HCT116 (cell line): Measurements from ENCODE around the gene SBF1. TPM values are rescaled to one million over a fixed set of nuclear protein-coding genes. Genes with fewer than 3 reads are reported as not detected.
A peak's percentile ranks its signal among the peaks of the same experiment; 100 is the strongest.

ENCODE experiments used
- ATAC-seq: fragments of 200-7000 bp; cut with Tn5 transposase; 2 replicates; pipeline ENCODE4 v1.9.1; 2020; ENCODE audit warnings: mild to moderate bottlenecking, moderate library complexity
- BruUV-seq: library from RNA; stranded (reverse); fragments of 400-500 nt; replicated peaks from 2 replicates; lab custom pipeline; 2021; lab: Mats Ljungman, UMichigan
- CTCF ChIA-PET: fragments of 300-600 bp; sonication (Branson Sonifier 250); formaldehyde crosslinking; loops from one replicate; lab custom pipeline; 2021; ENCODE audit warnings: antibody characterized with exemption; lab: Charles Lee
- POLR2A ChIA-PET: fragments of 300-600, 350-600 bp; sonication (Branson Sonifier 250); formaldehyde crosslinking; loops from one replicate; lab custom pipeline; 2021; ENCODE audit warnings: antibody characterized with exemption; lab: Charles Lee
- RAD21 ChIA-PET, 2 experiments: fragments of 300-600 bp; sonication (Branson Sonifier 250); formaldehyde crosslinking; loops; one replicate each; lab custom pipeline; 2023; ENCODE audit warnings: low total read pairs in 2 of 2; ENCODE audit not compliant: uncharacterized antibody in 2 of 2, unreplicated experiment in 2 of 2, low non-redundant PET in 1 of 2; lab: Charles Lee
- DNase-seq: peaks from one replicate; pipeline ENCODE4 v3.0.0-alpha.2; 2010; ENCODE audit warnings: low read depth, low spot score
- H2AFZ ChIP-seq: fragments of 200-600 bp; shearing (Covaris generic), sonication (generic); 2 replicates; pipeline ENCODE4 v1.6.1; 2017; ENCODE audit warnings: low read depth, mixed run types, mixed read lengths, antibody characterized with exemption, low read length; ENCODE audit not compliant: poor library complexity, severe bottlenecking
- H3K27ac ChIP-seq: 2 replicates; pipeline ENCODE4 v1.5.1; 2012; ENCODE audit warnings: low read depth, low read length
- H3K27me3 ChIP-seq: fragments of 200-600 bp; sonication (generic); 2 replicates; pipeline ENCODE4 v1.6.1; 2016; ENCODE audit warnings: mixed run types, low read length, mixed read lengths; ENCODE audit not compliant: insufficient read depth
- H3K36me3 ChIP-seq, 2 experiments: fragments of 200-500 bp in 1 of 2; fragments of 200-600 bp in 1 of 2; sonication (Bioruptor generic) in 1 of 2; sonication (generic) in 1 of 2; 2 replicates each; pipeline versions ENCODE4 v1.5.1 to v1.6.1; 2014 to 2016; ENCODE audit warnings: low read length in 2 of 2, inconsistent platforms in 1 of 2, mixed read lengths in 1 of 2, mixed run types in 1 of 2; ENCODE audit not compliant: insufficient read depth in 2 of 2, control insufficient read depth in 1 of 2
- H3K4me1 ChIP-seq, 2 experiments: fragments of 200-600 bp in 1 of 2; sonication (generic) in 1 of 2; 2 replicates each; pipeline versions ENCODE4 v1.5.1 to v1.6.1; 2012 to 2017; ENCODE audit warnings: low read length in 2 of 2, inconsistent platforms in 1 of 2, mild to moderate bottlenecking in 1 of 2, mixed read lengths in 1 of 2, mixed run types in 1 of 2, moderate library complexity in 1 of 2; ENCODE audit not compliant: insufficient read depth in 2 of 2, control insufficient read depth in 1 of 2
- H3K4me2 ChIP-seq: fragments of 200-600 bp; sonication (generic); 2 replicates; pipeline ENCODE4 v1.6.1; 2017; ENCODE audit warnings: mixed run types, low read length, mixed read lengths
- H3K4me3 ChIP-seq, 2 experiments: fragments of 200-600 bp in 1 of 2; sonication (generic) in 1 of 2; replicated peaks in 1 of 2; 2 replicates each; pipeline ENCODE4 v1.5.1; 2011 to 2016; ENCODE audit warnings: low read length in 2 of 2, control low read depth in 1 of 2, low read depth in 1 of 2, mild to moderate bottlenecking in 1 of 2, mixed read lengths in 1 of 2, mixed run types in 1 of 2
- H3K79me2 ChIP-seq: fragments of 200-600 bp; sonication (generic); 2 replicates; pipeline ENCODE4 v1.6.1; 2017; ENCODE audit warnings: mild to moderate bottlenecking, mixed run types, low read length, moderate library complexity, mixed read lengths; ENCODE audit not compliant: insufficient read depth
- H3K9ac ChIP-seq: fragments of 200-600 bp; sonication (generic); 2 replicates; pipeline ENCODE4 v1.6.1; 2016; ENCODE audit warnings: low read length, mixed read lengths
- H3K9me2 ChIP-seq: fragments of 200-600 bp; sonication (generic), shearing (Covaris generic); 2 replicates; pipeline ENCODE4 v1.6.1; 2017; ENCODE audit warnings: mixed run types, mild to moderate bottlenecking, moderate library complexity; ENCODE audit not compliant: insufficient read depth
- H3K9me3 ChIP-seq, 2 experiments: fragments of 200-500 bp in 1 of 2; fragments of 200-600 bp in 1 of 2; sonication (Bioruptor generic) in 1 of 2; sonication (generic) in 1 of 2; 2 replicates each; pipeline ENCODE4 v1.6.1; 2014 to 2017; ENCODE audit warnings: low read length in 2 of 2, mixed read lengths in 2 of 2, inconsistent platforms in 1 of 2, low read depth in 1 of 2, mild to moderate bottlenecking in 1 of 2, mixed run types in 1 of 2, moderate library complexity in 1 of 2; ENCODE audit not compliant: control insufficient read depth in 1 of 2, insufficient read depth in 1 of 2
- H4K20me1 ChIP-seq: fragments of 200-600 bp; sonication (generic), shearing (Covaris generic); 2 replicates; pipeline ENCODE4 v1.6.1; 2017; ENCODE audit warnings: mixed run types, mild to moderate bottlenecking, moderate library complexity; ENCODE audit not compliant: insufficient read depth
- ATF3 ChIP-seq: IDR thresholded peaks from 2 replicates; pipeline ENCODE4 v1.6.1; 2012
- CBX3 ChIP-seq: IDR thresholded peaks from 2 replicates; pipeline ENCODE4 v1.6.1; 2012; ENCODE audit warnings: low read depth
- EGR1 ChIP-seq: IDR thresholded peaks from 2 replicates; pipeline ENCODE4 v1.6.1; 2012; ENCODE audit warnings: low read depth
- ELF1 ChIP-seq: IDR thresholded peaks from 2 replicates; pipeline ENCODE4 v1.6.1; 2012; ENCODE audit warnings: low read depth, borderline replicate concordance
- EZH2 ChIP-seq: fragments of 200-600 bp; sonication (generic); IDR thresholded peaks from 2 replicates; pipeline ENCODE4 v1.6.1; 2017; ENCODE audit warnings: antibody characterized with exemption, mixed run types
- EZH2phosphoT487 ChIP-seq: fragments of 200-600 bp; IDR thresholded peaks from 2 replicates; pipeline ENCODE4 v1.6.1; 2018; ENCODE audit warnings: antibody characterized with exemption, borderline replicate concordance
- FOSL1 ChIP-seq: IDR thresholded peaks from 2 replicates; pipeline ENCODE4 v1.6.1; 2012; ENCODE audit warnings: low read depth
- JUND ChIP-seq: IDR thresholded peaks from 2 replicates; pipeline ENCODE4 v1.6.1; 2012
- MAX ChIP-seq: IDR thresholded peaks from 2 replicates; pipeline ENCODE4 v1.6.1; 2012
- POLR2A ChIP-seq: IDR thresholded peaks from 2 replicates; pipeline ENCODE4 v1.7.0; 2011; ENCODE audit warnings: borderline replicate concordance; ENCODE audit not compliant: insufficient read depth, insufficient read length; ENCODE audit errors: extremely low read depth
- POLR2AphosphoS5 ChIP-seq: IDR thresholded peaks from 2 replicates; pipeline ENCODE4 v1.6.1; 2011; ENCODE audit warnings: mild to moderate bottlenecking, low read depth, low read length, moderate library complexity
- RAD21 ChIP-seq: IDR thresholded peaks from 2 replicates; pipeline ENCODE4 v1.6.1; 2012; ENCODE audit warnings: low read depth, mild to moderate bottlenecking
- REST ChIP-seq: IDR thresholded peaks from 2 replicates; pipeline ENCODE4 v1.6.1; 2012; ENCODE audit warnings: low read depth
- SP1 ChIP-seq: IDR thresholded peaks from 2 replicates; pipeline ENCODE4 v1.6.1; 2012; ENCODE audit warnings: low read depth
- SRF ChIP-seq: IDR thresholded peaks from 2 replicates; pipeline ENCODE4 v1.6.1; 2012; ENCODE audit warnings: low read depth
- TCF7L2 ChIP-seq: IDR thresholded peaks from 2 replicates; pipeline ENCODE4 v1.7.0; 2011; ENCODE audit warnings: borderline replicate concordance, inconsistent platforms; ENCODE audit not compliant: insufficient read depth, insufficient read length; ENCODE audit errors: extremely low read depth
- YY1 ChIP-seq: IDR thresholded peaks from 2 replicates; pipeline ENCODE4 v1.6.1; 2011; ENCODE audit warnings: low read length, low read depth, moderate library complexity, mild to moderate bottlenecking; ENCODE audit not compliant: insufficient replicate concordance; ENCODE audit errors: extremely low read depth
- ZBTB33 ChIP-seq: IDR thresholded peaks from 2 replicates; pipeline ENCODE4 v1.6.1; 2011; ENCODE audit warnings: mild to moderate bottlenecking, low read length, moderate library complexity; ENCODE audit not compliant: insufficient replicate concordance; ENCODE audit errors: extremely low read depth
- ZNF274 ChIP-seq: fragments of 200-500 bp; sonication (Bioruptor generic); IDR thresholded peaks from 2 replicates; pipeline ENCODE4 v1.6.1; 2014; ENCODE audit warnings: mild to moderate bottlenecking, low read depth, low read length, inconsistent platforms
- intact Hi-C: fragments of 100-400 bp; cut with micrococcal nuclease; formaldehyde crosslinking; loops from 2 replicates; pipeline ENCODE4 v1.10.0; 2022
- total RNA-seq: library from RNA; stranded (reverse); gene quantifications from one replicate; pipeline ENCODE4 v1.2.1, GENCODE V29; 2021; ENCODE audit not compliant: unreplicated experiment

Gene SBF1
- total RNA-seq, 1 experiment from 2014 or later = 91.1 TPM

GRCh38 chr22:50399751-50400331, 75.0 kb downstream of the SBF1 start:
- CTCF ChIA-PET = interaction anchor here (0.7 to 2.6 kb wide), 6 partner anchors 9 to 149 kb away, joined by 3 to 9 read pairs (median 3); partner anchors contain the start of gene HDAC10
- no peak for TF ChIP-seq EZH2
- no peak for TF ChIP-seq JUND
- no peak for TF ChIP-seq ZNF274
- TF ChIP-seq CBX3 = no peak
- TF ChIP-seq POLR2AphosphoS5 = no peak
- TF ChIP-seq EGR1 = no peak
- TF ChIP-seq ATF3 = no peak
- TF ChIP-seq ZBTB33 = no peak
- TF ChIP-seq SRF = no peak
- 0 out of 2 replicates have a peak, but pooled peaks have one; percentile 22 for TF ChIP-seq MAX
- no peak for TF ChIP-seq EZH2phosphoT487
- no peak for TF ChIP-seq REST
- peak; percentile 49 for TF ChIP-seq RAD21
- TF ChIP-seq TCF7L2 = no peak
- no peak for TF ChIP-seq POLR2A
- TF ChIP-seq FOSL1 = no peak
- TF ChIP-seq YY1 = peak; percentile 23
- no peak for TF ChIP-seq SP1
- no peak for TF ChIP-seq ELF1

More at GRCh38 chr22:50399751-50400331, 75.0 kb downstream of the SBF1 start:
- H3K9ac ChIP-seq = no peak overlapping the region
- peak; percentile 97 for ATAC-seq
- no peak overlapping the region for H3K4me2 ChIP-seq
- H3K79me2 ChIP-seq = peaks cover 49% of the 10 kb centered on the region
- no peak overlapping the region for H3K27ac ChIP-seq
- no TSS peak for BruUV-seq
- H2AFZ ChIP-seq = no peak overlapping the region
- H4K20me1 ChIP-seq = no peaks in the 10 kb centered on the region
- no peaks in the 10 kb centered on the region for H3K27me3 ChIP-seq
- H3K9me3 ChIP-seq = no peaks in the 10 kb centered on the region
- H3K4me1 ChIP-seq = no peaks in the 10 kb centered on the region
- H3K4me3 ChIP-seq = no peak overlapping the region
- peak; percentile 3 for DNase-seq
- intact Hi-C loops = no loop called here
- H3K36me3 ChIP-seq = peaks cover 4 to 22% of the 10 kb centered on the region in 2 experiments; a peak in 3 of 4 replicates
- H3K9me2 ChIP-seq = no peaks in the 10 kb centered on the region
- ChIA-PET RAD21 (interaction anchor here in 1 of 2 experiments (1.5 kb wide), 1 partner anchor 126 kb away, joined by 6 read pairs; the partner anchor contains the start of gene SCO2), POLR2A (no interaction called here)
